GM18526 (cell line): Measurements from ENCODE around the gene TNS3.

Experiments
- POLR2A ChIP-seq: IDR thresholded peaks from 3 replicates; pipeline ENCODE4 v1.6.1; 2011; ENCODE audit not compliant: insufficient read length; ENCODE audit errors: extremely low read depth

The TNS3 gene

DNA sequence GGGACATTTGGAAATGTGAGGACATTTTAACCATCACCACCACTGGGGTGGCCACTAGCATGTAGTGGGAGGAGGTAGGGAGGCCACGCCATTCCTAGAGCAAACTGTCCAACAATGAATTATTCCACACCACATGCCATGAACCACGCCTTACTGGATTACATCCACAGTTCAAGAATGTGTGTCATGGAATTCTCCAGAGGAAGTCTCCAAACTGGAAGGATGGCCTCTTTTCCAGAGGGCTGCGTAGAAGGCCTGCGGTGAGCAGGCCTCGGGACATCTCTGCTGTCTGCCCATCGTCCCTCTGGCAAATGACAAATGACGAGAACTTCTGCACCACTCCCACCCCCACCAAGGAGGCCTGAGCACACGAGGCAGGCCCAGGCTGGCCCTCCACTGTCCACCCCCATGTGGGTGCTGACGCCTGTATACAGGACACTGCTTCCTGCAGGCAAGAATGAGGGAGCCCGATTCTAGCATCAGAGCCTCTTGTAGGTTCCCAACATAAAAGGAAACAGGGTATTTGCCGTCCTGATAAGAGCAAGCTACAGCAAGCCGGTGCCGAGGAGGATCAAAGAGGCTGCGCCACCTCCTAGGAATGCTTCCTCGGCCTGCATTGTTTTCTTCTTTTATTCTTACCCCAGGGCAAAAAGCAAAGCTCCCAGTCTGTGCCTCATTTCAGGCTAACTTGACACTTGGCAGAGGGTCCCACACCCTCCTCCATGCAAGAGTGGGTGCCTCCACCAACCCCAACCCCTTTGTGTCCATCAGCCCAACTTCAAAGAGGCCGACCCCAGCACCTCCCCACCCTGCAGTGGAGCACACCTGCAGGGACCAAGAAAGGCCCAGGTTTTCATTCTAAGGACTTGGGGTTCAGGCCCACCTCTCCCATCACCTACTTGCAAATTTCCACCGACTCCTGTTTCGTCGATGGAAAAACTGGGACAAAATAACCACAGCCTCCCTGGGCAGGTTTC is 23.9 kb downstream of the TNS3 start:
- no peak for TF ChIP-seq POLR2A

DNA sequence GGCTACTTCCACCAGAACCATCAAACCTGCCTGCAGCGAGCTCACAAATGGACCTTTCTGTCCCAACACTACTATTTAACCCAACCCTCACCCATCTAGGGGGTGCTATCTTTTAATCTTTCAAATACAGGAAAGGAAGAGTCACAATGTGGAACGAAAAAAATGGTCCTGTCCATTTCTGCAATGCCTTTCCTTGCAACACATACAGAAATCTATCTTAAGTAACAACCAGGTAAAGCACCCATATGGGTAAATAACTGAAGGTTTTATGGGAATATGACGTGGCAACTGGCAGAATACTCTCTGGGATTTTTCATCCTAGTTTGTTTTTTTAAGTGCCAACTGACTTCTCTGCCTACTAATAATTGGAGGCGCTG is 24.6 kb downstream of the TNS3 start:
- TF ChIP-seq POLR2A, result no peak

DNA sequence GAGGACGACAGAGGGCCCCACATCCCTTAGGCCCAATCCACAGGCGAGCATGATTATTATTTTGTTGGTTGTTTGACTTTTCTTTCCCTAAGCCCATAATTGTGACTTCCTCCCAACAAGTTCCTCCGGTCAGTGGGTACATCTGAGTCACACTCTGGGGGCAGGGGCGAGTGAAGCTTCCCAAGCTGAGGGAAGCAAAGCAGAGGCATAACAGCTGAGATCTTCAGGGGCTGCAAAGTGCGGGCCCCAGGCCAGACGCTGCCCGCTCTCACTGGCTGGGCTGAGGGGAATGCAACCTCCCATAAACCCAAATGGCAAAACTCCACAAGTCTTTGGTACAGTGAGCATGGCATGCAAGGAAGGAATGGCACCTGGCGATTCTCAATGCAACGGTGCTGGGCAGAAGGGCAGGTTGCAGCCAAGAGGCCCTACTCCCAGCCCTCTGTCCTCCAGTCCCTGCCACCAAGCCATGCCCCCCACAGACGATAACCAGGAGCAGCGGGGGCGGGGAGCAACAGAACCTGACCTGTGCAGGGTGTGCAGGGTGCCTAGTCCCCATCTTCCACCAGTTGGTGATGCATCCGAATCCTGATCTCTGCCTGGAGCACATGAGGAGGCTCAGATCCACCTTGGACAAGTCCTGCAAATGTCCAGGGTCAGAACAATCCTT is 25.3 kb downstream of the TNS3 start:
- no peak for TF ChIP-seq POLR2A

DNA sequence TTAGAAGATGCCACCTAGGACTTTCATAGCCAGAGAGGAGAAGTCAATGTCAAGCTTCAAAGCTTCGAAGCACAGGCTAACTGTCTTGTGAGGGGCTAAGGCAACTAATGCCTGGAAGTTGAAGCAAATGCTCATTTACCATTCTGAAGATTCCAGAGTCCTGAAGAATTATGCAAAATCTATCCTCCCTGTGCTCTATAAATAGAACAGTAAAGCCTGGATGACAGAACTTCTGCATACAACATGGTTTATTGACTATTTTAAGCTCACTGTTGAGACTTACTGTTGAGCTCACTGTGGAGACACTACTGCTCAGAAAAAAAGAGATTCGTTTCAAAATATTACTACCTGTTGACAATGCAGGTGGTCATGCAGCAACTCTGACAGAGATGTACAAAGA is 28.6 kb downstream of the TNS3 start:
- no peak for TF ChIP-seq POLR2A

DNA sequence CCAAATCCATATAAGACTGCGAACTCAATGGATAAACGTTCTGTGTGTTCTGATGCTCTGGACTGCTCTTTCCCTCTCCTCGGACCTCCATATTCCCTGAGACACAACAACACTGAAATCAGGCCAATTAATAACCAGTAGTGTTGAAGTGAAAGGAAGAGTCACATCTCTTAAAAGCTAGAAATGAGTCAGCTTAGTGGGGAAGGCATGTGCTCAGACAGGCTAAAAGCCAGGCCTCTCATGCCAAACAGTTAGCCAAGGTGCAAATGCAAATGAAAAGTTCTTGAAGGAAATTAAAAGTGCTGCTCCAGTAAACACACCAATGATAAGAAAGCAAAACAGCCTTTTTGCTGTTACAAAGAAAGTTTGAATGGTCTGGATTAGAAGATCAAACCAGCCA is 29.3 kb downstream of the TNS3 start:
- no peak for TF ChIP-seq POLR2A

DNA sequence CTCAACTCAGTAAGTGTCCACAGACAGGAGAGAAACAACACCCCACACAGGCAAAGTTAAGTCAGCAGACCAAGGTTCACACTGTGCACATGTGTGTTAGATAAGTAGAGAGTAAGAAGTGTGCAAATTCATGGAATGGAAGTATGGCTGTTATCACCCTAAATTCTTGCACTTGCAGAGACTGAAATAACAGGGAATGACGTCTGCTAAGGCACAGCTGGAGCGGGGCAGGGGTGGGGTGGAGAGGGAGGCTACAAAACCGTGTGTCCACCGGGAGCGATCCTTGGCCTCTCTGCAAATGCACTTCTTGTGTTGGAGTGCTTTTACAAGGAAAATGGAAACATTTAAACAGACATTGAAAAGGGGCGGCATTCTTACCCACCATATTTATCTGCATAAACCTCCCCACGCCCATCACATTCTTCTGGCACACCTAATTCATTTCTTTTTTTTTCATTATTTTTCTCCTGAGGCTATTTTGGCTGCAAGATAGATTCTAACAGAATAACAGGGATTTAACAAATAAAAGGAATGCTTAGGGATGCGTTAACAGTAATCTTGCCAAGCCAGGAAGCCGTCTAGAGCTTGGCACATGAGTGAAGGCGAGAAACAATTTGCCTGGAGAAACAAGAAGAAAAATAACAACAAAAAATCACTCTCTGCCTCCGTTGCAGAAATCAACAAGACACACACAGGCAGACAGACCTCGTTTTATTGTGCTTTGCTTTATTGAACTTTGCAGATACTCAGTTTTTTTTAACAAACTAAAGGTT is 30.1 kb downstream of the TNS3 start:
- no peak for TF ChIP-seq POLR2A

DNA sequence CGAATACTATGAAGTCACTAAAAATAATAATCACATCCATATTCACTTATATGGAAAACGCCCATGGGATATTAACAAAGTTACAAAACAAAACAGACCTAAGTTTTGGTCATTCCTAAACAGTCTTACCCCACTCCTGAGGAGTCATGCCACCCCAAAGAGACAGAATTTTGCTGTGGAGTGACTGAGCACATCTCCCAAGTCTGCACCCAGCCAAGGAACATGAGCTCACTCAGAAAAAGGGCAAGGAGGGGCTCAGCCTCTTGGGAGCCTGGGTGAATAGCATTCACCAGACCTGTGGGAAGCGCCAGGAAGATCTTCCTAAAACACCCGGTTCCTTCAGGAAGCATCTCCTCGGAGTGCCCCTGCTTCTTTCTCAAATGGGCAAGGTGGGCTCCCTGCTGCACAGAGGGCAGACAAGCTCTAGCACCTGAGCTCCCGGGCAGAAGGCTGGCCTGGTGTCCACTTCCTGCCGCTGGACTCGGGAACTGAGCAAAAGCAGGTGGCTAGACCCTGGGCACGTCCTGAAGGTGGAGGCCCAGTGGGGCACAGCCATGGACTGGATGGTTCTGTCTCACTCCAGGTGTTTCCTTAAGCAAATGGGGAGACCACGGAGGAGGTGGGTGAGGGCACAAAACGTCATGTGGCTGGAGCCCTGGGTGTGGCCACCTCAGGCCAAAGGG is 31.0 kb downstream of the TNS3 start:
- TF ChIP-seq POLR2A, result no peak

DNA sequence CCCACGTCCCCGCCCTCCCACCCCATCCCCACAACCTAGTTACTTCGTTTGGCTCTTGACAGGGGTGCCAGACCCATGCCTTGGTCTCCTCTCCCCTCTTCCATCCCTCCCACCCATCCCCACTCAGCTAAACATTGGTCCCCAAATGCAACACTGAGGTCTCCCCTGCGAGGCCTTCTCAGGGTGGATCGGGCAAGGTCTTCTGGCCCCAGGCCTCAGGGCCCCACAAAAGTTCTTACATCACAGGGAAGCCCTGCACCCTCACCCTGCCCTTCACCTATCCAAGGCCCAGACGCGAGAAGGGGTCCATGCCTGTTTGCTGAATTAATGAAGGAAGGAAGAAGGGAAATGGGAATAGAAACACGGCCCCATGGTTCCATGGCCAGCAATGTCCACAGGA is 32.0 kb downstream of the TNS3 start:
- no peak for TF ChIP-seq POLR2A

DNA sequence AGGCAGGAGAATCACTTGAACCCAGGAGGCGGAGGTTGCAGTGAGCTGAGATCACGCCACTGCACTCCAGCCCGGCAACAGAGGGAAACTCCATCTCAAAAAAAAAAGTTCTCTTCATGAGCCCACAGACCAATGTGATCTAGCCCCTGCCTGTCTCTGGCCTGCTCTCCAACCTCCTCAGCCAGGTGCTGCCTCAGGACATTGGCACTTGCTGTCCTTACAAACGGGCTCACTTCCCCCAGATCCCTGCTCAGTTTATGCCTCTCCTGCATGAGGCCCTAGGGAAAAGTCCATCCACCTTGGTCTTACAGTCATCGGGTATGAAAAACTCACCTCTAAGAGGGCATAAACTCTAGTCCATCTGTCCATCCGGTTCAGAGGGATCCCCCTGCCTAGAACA is 32.5 kb downstream of the TNS3 start:
- TF ChIP-seq POLR2A, result no peak

DNA sequence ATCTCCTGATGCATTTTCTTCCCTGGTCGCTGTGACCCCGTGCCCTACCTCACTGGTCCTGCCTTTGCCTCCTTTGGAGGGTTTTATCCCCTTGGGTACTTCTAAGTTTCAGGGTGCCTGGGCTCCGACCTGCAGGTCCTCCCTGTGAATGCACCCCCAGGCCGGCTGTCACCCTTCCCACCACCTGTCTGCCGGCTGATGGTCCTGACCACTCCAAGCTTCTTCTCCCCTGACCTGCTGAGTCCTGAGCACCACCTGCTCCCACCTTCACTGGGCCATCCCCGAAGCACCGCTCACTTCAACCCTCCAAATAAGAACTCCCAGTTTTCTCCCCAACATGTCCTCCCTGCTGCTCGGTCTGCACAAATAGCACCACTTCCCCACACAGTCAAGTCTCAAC is 33.4 kb downstream of the TNS3 start:
- no peak for TF ChIP-seq POLR2A

DNA sequence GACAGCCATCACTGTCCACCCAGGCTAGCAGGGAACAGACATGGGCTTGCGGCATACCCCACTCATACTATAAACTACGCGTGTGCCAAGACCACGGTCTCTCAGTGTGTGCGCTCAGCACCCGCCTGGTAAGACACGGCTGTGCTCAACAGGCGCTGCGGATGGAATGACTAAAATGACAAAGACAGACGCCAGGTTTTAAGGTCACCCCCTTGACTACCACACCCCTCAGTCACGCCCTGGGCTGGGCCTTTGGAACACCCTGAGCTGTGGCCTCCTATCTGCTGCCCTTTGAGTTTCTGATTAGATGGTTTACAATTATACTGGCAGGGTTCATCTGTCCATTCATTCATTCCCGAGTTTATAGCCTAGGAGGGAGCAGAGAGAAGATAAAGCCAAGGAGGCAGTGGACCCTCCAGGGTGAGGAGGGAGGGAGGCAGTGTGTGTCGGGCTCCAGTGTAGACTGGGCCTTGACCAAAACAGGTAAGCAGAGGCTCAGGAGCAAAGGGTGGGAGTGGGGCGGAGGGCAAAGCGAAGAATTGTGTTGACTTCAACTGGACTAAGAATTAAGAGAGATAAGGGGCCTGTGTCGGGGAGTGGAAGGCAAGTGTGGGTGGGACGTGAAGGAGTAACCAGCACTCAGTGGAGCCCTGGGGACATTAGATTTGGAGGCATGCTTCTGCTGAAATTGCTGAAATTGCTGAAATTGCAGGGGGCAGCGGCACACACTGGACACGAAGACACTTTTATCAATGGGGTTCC is 35.0 kb downstream of the TNS3 start:
- TF ChIP-seq POLR2A, result no peak

DNA sequence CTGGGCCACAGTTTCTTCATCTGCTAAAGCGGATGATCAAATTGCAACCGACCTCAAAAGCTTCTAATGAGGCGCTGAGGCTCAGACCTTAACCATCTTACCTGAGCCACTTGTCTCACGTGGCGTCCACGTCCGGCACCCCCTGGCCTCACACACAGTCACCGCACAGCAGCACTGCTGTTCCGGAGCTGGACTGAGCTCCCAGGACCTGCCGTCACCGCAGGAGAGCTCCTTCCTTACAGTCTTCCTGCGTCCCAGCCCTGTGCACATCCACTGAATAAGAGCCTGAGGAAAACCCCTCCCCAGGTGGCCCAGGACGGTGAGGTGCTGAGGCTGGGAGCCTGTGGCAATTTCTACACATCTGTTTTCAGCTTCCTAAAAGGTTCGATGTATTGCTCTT is 35.7 kb downstream of the TNS3 start:
- TF ChIP-seq POLR2A, result no peak

DNA sequence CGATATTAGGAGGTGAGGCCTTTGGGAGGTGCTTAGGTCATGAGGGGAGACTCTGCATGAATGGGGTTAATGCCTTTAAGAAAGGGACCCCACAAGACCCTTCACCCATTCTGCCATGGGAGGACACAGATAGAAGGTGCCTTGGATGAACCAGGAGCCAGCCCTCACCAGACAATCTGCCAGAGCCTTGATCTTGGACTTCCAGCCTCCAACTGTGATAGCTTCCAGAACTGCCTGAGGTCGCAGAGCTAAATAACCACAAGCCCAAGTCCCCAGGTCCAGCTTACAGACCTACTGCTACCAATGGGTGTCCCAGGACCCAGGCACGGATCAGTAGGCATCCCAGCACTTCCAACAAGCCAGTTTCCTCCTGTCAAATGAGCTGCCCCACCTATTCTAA is 37.5 kb downstream of the TNS3 start:
- no peak for TF ChIP-seq POLR2A

DNA sequence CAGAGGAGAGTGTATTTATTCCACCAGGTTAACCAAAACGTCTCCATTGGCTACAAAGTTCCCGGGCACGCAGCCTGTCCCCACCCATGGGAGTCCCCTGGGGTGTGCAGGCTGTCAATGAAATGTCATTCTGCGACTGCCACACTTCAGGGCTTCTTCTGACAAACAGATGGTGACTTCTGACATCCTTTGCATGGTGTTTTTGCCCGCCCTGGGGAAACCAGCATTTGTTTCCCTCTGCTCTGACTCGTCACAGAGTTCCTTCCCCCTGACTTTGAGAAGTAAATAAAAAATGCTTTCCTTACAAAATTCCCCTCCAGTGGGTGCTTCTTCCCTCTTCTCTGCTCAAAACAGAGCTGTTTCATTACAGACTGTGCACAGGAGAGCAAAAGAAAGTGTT is 38.2 kb downstream of the TNS3 start:
- TF ChIP-seq POLR2A, result no peak
